IPS-NIHi11 (cell line): Measurements from ENCODE around the gene AGRN.

Source experiments
- DNase-seq: peaks from one replicate; pipeline ENCODE4 v3.0.0; 2012; ENCODE audit warnings: mixed read lengths, low spot score

The AGRN gene

DNA sequence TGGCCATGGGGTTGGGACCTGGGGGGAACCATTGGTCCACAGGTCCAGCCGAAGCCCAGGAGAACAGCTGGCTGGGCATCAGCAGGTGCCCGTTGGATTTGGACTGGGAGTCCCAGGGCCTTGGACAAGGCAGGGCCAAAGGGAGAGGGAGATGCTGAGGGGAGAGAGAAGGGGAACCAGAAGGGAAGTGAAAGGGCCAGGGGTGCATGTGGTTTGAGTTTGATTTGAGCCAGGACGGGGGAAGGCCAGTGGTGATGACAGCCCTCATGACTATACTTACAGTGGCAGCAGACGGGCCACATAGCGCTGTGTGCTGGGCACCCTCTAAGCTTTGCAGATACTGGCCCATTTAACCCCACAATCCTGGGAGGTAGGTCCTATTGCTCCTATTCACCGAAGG is 18.8 kb downstream of the AGRN start:
- no peak for DNase-seq

GRCh38 chr1:1039145-1039910 is 19.4 kb downstream of the AGRN start:
- no peak for DNase-seq

- DNase-seq: peak; percentile 98
These were observed 20.4 kb downstream of the AGRN start for GRCh38 chr1:1040004-1040991.

- peak; percentile 94 for DNase-seq
These were observed 21.2 kb downstream of the AGRN start for GRCh38 chr1:1041092-1041523.

- no peak for DNase-seq
These were observed 22.0 kb downstream of the AGRN start for GRCh38 chr1:1041873-1042272.

DNA sequence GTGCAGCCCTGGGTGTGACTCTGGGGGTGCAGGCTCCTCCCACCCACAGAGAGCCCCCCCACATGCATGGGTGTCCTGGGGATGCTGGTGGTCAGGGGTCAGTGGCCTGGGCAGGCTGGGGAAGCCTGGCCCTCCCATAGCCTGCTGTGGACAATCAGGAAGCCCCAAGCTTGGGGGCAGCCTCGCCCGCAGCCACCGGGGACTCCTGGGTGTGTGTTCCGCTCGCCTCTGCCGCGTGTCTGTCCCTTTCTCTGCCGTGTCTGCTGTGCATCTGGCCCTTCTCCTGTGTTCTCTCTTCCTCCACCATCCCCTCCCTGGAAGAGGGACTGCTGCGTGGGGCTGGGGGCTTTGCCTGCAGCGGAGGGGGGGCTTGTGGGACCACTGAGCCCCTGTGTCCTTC is 22.9 kb downstream of the AGRN start:
- no peak for DNase-seq

DNA sequence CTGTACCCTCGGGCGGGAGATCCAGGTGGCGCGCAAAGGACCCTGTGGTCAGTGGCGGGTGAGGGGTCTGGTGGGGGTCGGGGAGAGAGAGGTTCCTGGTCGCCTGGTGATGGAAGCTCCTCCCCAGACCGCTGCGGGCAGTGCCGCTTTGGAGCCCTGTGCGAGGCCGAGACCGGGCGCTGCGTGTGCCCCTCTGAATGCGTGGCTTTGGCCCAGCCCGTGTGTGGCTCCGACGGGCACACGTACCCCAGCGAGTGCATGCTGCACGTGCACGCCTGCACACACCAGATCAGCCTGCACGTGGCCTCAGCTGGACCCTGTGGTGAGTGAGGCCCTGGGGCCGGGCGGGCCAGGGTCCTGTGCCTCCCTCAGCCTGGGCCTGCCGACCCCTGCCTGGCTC is 23.5 kb downstream of the AGRN start:
- no peak for DNase-seq

DNA sequence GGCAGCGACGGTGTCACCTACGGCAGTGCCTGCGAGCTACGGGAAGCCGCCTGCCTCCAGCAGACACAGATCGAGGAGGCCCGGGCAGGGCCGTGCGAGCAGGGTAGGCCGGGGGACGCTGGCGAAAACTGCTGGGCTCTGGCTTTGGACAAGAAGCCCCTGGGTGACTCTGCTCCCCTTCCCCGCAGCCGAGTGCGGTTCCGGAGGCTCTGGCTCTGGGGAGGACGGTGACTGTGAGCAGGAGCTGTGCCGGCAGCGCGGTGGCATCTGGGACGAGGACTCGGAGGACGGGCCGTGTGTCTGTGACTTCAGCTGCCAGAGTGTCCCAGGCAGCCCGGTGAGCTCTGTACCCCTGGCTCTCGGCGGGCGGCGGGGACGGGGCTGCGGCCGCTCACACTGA is 24.0 kb downstream of the AGRN start:
- no peak for DNase-seq

DNA sequence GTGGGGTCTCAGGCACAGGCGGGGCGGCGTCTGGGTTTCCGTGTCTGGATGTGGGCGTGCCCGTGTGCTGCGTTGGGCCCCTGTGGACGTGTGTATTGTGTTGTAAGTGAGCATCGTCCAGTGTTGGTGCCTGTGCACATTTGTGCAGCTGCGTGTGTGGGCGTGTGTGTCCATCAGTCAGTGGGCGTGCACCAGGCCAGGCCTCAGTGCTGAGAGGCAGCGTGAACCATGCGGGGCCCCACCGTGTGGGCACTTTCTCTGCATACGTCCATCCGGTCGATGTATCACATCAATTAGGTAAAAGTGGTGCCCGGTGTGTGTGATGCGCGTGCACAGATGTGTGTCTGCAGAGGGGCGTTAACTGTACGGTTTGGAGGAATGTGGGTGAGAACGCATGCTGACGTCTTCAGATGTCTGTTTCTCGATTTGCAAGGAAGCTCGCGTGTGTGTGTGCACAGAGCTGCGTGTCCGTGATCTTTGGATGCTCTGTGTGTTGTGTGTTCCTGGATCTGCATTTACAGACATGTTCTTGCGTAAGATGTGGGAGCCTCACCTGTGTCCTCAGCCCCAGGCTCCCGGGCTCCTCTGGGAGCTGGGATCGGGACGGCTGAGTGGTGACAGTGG is 24.6 kb downstream of the AGRN start:
- no peak for DNase-seq

- DNase-seq: no peak
These were observed 25.2 kb downstream of the AGRN start for GRCh38 chr1:1045129-1045528.

DNA sequence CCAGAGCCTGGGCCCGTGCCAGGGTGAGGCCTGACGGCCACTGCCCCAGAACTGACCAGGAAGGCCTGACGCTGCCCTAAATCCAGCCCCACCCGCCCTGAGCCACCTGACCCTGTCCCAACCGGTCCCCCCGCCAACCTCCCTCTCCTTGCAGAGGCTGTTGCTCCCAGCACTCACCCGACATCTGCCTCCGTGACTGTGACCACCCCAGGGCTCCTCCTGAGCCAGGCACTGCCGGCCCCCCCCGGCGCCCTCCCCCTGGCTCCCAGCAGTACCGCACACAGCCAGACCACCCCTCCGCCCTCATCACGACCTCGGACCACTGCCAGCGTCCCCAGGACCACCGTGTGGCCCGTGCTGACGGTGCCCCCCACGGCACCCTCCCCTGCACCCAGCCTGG is 26.3 kb downstream of the AGRN start:
- no peak for DNase-seq

DNA sequence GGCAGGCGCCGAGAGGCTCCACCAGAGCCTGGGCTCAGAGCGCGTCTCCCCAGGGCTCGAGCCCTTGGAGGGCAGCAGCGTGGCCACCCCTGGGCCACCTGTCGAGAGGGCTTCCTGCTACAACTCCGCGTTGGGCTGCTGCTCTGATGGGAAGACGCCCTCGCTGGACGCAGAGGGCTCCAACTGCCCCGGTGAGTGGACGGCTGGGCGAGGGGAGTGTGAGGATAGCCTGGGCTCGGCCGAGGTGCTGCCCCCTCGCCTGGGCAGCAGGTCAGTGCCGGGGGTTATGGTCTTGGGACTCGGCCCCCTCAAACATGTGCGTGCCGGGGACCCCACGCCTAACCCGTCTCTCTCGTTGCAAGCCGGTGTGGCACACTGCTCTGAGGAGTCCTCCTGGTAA is 26.8 kb downstream of the AGRN start:
- DNase-seq: no peak

DNA sequence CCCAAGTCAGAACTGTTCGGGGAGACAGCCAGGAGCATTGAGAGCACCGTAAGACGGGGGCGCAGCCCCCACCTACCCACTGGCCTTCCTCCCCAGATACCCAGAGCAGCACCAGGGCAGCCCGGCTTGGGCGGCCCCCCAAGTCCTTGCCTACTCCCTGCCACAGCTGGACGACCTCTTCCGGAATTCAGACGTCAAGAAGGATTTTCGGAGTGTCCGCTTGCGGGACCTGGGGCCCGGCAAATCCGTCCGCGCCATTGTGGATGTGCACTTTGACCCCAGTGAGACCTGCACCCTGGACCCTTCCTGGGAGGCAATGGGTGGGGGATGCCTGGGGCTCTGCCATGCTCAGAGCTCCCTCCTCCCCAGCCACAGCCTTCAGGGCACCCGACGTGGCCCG is 27.5 kb downstream of the AGRN start:
- DNase-seq: no peak

GRCh38 chr1:1047963-1048362 is 28.0 kb downstream of the AGRN start:
- no peak for DNase-seq

GRCh38 chr1:1048765-1049164 is 28.8 kb downstream of the AGRN start:
- no peak for DNase-seq

DNA sequence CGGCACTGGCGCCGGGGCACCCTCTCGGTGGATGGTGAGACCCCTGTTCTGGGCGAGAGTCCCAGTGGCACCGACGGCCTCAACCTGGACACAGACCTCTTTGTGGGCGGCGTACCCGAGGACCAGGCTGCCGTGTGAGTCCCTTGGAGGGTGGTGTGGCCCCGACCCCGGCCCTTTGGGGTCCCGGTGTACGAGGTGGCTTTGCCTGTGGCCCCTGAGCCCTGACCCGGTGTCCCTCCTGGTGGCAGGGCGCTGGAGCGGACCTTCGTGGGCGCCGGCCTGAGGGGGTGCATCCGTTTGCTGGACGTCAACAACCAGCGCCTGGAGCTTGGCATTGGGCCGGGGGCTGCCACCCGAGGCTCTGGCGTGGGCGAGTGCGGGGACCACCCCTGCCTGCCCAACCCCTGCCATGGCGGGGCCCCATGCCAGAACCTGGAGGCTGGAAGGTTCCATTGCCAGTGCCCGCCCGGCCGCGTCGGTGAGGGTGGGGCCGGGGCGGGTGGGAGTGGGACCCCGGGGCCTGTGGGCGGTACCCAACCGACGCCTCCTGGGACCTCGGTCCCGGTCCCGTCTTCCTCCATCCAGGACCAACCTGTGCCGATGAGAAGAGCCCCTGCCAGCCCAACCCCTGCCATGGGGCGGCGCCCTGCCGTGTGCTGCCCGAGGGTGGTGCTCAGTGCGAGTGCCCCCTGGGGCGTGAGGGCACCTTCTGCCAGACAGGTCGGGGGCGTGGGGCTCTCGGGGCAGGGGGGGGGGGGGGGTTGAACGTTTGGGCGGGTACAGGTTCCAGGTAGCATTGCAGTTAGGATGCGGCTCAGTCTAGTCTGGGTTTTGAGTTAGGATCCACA is 29.6 kb downstream of the AGRN start:
- DNase-seq: no peak

DNA sequence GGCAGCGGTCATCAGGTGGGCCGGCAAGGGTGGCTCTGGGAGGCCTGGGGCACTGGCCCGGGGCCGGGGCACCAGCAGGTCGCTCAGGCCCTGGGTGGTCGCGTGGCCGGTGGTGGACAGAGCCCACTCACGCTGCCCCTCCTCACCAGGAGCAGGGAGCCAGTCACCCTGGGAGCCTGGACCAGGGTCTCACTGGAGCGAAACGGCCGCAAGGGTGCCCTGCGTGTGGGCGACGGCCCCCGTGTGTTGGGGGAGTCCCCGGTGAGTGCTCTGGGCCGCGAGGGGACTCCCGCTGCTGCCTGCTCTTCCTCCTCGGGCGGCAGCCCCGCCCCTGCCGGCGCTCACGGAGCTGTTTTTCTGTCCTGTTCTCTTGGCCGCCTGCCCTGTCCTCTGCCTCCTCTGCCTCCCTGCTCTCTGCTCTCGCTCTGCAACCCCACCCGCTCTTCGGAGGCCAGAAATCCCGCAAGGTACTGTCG is 30.7 kb downstream of the AGRN start:
- no peak for DNase-seq

DNA sequence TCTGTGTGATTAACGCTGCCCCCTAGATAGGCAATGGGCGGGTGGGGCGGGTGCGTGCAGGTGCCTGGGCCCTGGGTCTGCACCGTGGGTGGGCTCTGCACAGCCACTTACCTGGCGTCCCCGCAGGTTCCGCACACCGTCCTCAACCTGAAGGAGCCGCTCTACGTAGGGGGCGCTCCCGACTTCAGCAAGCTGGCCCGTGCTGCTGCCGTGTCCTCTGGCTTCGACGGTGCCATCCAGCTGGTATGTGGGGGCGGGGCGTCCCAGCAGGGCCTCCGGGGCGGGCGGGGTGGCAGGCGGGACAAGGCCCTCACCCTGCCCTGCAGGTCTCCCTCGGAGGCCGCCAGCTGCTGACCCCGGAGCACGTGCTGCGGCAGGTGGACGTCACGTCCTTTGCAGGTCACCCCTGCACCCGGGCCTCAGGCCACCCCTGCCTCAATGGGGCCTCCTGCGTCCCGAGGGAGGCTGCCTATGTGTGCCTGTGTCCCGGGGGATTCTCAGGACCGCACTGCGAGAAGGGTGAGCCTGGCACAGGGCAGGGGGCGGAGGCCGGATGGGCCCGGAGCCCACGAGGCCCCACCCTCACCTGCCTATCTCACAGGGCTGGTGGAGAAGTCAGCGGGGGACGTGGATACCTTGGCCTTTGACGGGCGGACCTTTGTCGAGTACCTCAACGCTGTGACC is 31.3 kb downstream of the AGRN start:
- no peak for DNase-seq

DNA sequence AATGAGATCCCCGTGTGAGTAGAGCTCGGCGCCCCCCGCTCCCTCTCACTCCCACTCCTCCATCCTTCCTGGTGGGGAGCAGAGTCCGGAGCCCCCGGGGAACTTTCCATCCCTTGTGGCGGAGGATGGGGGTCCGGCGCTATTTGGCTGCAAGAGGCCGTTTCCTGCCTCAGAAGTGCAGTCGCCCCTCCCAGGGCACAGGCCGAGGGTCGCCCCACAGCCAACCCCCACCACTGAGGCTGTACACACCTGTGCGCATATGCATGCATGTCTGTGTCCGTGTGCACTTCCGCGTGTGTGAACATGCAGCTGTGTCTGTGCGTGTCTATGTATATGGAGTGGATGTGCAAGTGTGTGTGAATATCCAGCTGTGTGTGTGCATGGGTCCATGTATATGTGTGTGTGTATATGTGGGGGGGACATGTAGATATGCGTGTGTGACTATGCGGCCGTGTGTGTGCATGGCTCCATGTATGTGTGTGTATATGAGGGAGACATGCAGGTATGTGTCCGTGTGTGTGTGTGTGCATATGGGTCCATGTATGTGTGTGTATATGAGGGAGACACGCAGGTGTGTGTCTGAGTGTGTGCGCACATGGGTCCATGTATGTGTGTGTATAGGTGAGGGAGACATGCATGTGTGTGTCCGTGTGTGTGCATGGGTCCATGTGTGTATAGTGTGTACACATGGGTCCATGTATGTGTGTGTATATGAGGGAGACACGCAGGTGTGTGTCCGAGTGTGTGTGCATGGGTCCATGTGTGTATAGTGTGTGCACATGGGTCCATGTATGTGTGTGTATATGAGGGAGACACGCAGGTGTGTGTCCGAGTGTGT is 32.3 kb downstream of the AGRN start:
- DNase-seq: no peak

DNA sequence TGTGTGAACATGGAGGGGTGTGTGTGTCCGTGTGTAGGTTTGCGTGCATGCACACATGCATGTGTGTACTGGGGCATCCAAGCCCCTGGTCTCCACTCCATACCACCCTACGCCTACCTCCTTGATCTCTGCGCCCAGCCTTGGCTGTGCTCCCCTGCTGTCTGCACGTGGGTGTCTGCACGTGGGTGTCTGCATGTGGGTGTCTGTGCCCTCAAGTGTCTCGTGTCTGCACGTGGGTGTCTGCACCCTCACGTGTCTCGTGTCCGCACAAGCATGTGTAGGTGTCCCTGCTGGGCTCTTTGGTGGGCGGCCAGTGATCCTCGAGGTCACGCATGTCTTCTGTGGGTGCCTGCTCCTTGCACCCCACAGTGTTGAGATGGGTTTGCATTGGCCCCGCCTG is 33.1 kb downstream of the AGRN start:
- DNase-seq: no peak
